Suprapubic skin (tissue), 4 donors: ENCODE results near the gene GALK2. TPM values are rescaled to one million over a fixed set of nuclear protein-coding genes. Genes with fewer than 3 reads are reported as not detected.

Experiments used
- DNase-seq, 2 donors: peaks; one replicate each; pipeline ENCODE4 v3.0.0-alpha.2; 2019; ENCODE audit warnings: low spot score in 2 of 2
- H3K27ac ChIP-seq: fragments of 200-600 bp; sonication (generic); one replicate; pipeline ENCODE4 v1.5.1; 2019
- H3K27me3 ChIP-seq: fragments of 200-600 bp; sonication (generic); one replicate; pipeline ENCODE4 v1.5.1; 2019
- H3K36me3 ChIP-seq: fragments of 200-600 bp; sonication (generic); one replicate; pipeline ENCODE4 v1.5.1; 2019
- H3K4me1 ChIP-seq: fragments of 200-600 bp; sonication (generic); one replicate; pipeline ENCODE4 v1.5.1; 2019
- H3K4me3 ChIP-seq: fragments of 200-600 bp; sonication (generic); one replicate; pipeline ENCODE4 v1.5.1; 2019; ENCODE audit warnings: mild to moderate bottlenecking
- H3K9me3 ChIP-seq: fragments of 200-600 bp; sonication (generic); one replicate; pipeline ENCODE4 v1.5.1; 2019
- CTCF ChIP-seq, 2 donors: fragments of 200-600 bp in 1 of 2; fragments of 450-650 bp in 1 of 2; sonication (generic) in 1 of 2; IDR thresholded peaks; one replicate each; pipeline ENCODE4 v1.5.1; 2016 to 2019; ENCODE audit warnings: antibody characterized with exemption in 2 of 2, mild to moderate bottlenecking in 1 of 2, moderate library complexity in 1 of 2
- EP300 ChIP-seq: sonication (generic); formaldehyde crosslinking; IDR thresholded peaks from one replicate; pipeline ENCODE4 v1.6.1; 2017; ENCODE audit warnings: antibody characterized with exemption
- POLR2A ChIP-seq, 2 donors: fragments of 450-650 bp; IDR thresholded peaks; one replicate each; pipeline ENCODE4 v1.6.1; 2017; ENCODE audit warnings: antibody characterized with exemption in 2 of 2, mild to moderate bottlenecking in 2 of 2, moderate library complexity in 2 of 2
- POLR2AphosphoS5 ChIP-seq, 3 donors: sonication (generic); formaldehyde crosslinking; IDR thresholded peaks; one replicate each; pipeline ENCODE4 v1.6.1; 2017; ENCODE audit warnings: antibody characterized with exemption in 3 of 3
- WGBS: methylation state at CpG from one replicate; pipeline ENCODE4 v1.1.5; 2018; 5-methylcytosine and 5-hydroxymethylcytosine counted together
- total RNA-seq, 4 donors: library from RNA; depleted of rRNA; stranded (reverse); fragments of >200 nt; gene quantifications; one replicate each; pipeline ENCODE4 v1.1.0, GENCODE V29; 2016

The GALK2 gene
- total RNA-seq, 4 donors from 2014 or later: 23.3 to 35.2 (median 33.8) TPM

DNA sequence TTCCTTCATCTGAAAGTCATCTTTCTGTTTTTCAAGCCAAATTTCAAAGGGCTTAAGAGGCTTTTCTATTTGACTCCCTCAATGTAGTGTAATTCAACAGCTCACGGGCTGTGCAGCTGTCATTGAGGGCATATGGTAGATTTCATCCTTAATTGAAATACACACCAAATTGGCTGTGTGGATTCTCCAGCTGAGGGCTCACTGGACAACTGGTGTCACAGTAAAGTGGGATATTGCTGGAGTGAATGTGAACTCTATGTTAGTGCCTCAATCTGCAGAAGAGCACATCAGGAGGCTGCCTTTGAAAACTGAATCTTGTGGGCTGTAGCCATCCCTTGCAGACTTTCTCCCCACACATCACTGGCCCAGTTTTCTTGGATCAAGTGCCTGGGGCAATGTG lies 120.1 kb downstream of the GALK2 start:
- Histone ChIP-seq H3K4me1 (no peaks in the 10 kb centered on the region), H3K4me3 (no peak overlapping the region), H3K36me3 (peaks cover 30% of the 10 kb centered on the region), H3K27ac (no peak overlapping the region), H3K27me3 (no peaks in the 10 kb centered on the region), H3K9me3 (no peaks in the 10 kb centered on the region)
- WGBS: 70% methylated on average over 1 of the region's 1 CpG
- DNase-seq: no peak
- no peak for TF ChIP-seq CTCF (IDR thresholded peaks at IDR 0.05)
- TF ChIP-seq EP300: no peak
- TF ChIP-seq POLR2A (IDR thresholded peaks at IDR 0.05): no peak
- no peak for TF ChIP-seq POLR2AphosphoS5 (IDR thresholded peaks at IDR 0.05)

DNA sequence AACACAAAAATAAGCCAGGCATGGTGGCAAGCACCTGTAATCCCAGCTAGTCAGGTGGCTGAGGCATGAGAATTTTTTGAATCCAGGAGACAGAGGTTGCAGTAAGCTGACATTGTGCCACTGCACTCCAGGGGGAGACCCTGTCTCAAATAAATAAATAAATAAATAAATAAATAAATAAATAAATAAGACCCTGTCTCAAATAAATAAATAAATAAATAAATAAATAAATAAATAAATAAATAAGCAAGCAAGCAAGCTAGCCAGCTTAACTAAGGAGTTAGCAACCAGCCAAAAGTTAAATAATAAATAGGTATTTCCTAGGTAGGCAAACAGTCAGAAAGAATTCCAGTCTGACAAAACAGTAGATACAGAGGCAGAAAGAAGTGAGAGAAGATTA lies 123.9 kb downstream of the GALK2 start:
- H3K4me3 ChIP-seq: no peak overlapping the region
- no peaks in the 10 kb centered on the region for H3K27me3 ChIP-seq
- peaks cover 27% of the 10 kb centered on the region for H3K36me3 ChIP-seq
- no peaks in the 10 kb centered on the region for H3K9me3 ChIP-seq
- no peak overlapping the region for H3K27ac ChIP-seq
- no peak for DNase-seq
- no peaks in the 10 kb centered on the region for H3K4me1 ChIP-seq
- TF ChIP-seq EP300: no peak
- no peak for TF ChIP-seq POLR2A (IDR thresholded peaks at IDR 0.05)
- no peak for TF ChIP-seq POLR2AphosphoS5 (IDR thresholded peaks at IDR 0.05)
- TF ChIP-seq CTCF (IDR thresholded peaks at IDR 0.05): no peak

- Histone ChIP-seq H3K4me3 (no peak overlapping the region), H3K4me1 (no peaks in the 10 kb centered on the region), H3K36me3 (peaks cover 20% of the 10 kb centered on the region), H3K27me3 (no peaks in the 10 kb centered on the region), H3K27ac (no peak overlapping the region), H3K9me3 (no peaks in the 10 kb centered on the region)
- no peak for DNase-seq
- no peak for TF ChIP-seq POLR2A (IDR thresholded peaks at IDR 0.05)
- 100% methylated on average over 1 of the region's 1 CpG for WGBS
These were observed 126.2 kb downstream of the GALK2 start for GRCh38 chr15:49296258-49296657.

DNA sequence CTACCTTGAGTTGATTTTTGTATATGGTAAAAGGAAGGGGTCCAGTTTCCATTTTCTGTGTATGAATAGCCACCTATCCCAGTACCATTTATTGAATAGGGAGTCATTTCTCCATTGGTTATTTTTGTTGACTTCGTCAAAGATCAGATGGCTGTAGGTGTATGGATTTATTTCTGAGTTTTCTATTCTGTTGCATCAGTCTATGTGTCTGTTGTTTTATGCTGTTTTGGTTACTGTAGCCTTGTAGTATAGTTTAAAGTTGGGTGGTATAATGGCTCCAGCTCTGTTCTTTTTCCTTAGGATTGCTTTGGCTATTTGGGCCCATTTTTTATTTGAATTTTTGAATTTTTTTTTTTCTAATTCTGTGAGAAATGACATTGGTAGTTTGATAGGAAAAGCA lies 127.5 kb downstream of the GALK2 start:
- H3K27me3 ChIP-seq: no peaks in the 10 kb centered on the region
- peaks cover 15% of the 10 kb centered on the region for H3K36me3 ChIP-seq
- no peak overlapping the region for H3K4me3 ChIP-seq
- 100% methylated on average over 1 of the region's 1 CpG for WGBS
- DNase-seq: no peak
- H3K9me3 ChIP-seq: no peaks in the 10 kb centered on the region
- no peak overlapping the region for H3K27ac ChIP-seq
- H3K4me1 ChIP-seq: no peaks in the 10 kb centered on the region
- TF ChIP-seq POLR2A (IDR thresholded peaks at IDR 0.05) (no peak), EP300 (no peak), CTCF (IDR thresholded peaks at IDR 0.05) (no peak), POLR2AphosphoS5 (IDR thresholded peaks at IDR 0.05) (no peak)

- Histone ChIP-seq H3K27ac (no peak overlapping the region), H3K36me3 (peaks cover 17% of the 10 kb centered on the region), H3K4me3 (no peak overlapping the region), H3K9me3 (no peaks in the 10 kb centered on the region), H3K27me3 (no peaks in the 10 kb centered on the region), H3K4me1 (no peaks in the 10 kb centered on the region)
- TF ChIP-seq CTCF (IDR thresholded peaks at IDR 0.05) (no peak), EP300 (no peak), POLR2A (IDR thresholded peaks at IDR 0.05) (no peak), POLR2AphosphoS5 (IDR thresholded peaks at IDR 0.05) (no peak)
- 77% methylated on average over 3 of the region's 3 CpGs for WGBS
- no peak for DNase-seq
These were observed 130.8 kb downstream of the GALK2 start for GRCh38 chr15:49300856-49301255.

- Histone ChIP-seq H3K36me3 (peaks cover 16% of the 10 kb centered on the region), H3K4me1 (no peaks in the 10 kb centered on the region), H3K27ac (no peak overlapping the region), H3K27me3 (no peaks in the 10 kb centered on the region), H3K9me3 (no peaks in the 10 kb centered on the region), H3K4me3 (no peak overlapping the region)
- TF ChIP-seq POLR2AphosphoS5 (IDR thresholded peaks at IDR 0.05) (no peak), CTCF (IDR thresholded peaks at IDR 0.05) (no peak), EP300 (no peak), POLR2A (IDR thresholded peaks at IDR 0.05) (no peak)
- DNase-seq: no peak
These were observed 131.5 kb downstream of the GALK2 start for GRCh38 chr15:49301562-49301961.
